GM21515 (cell line): ENCODE measurements around the gene NCF4.

Experiments
- ATAC-seq: cut with Tn5 transposase; IDR thresholded peaks from one replicate; pipeline ENCODE4 v1.9.1; 2021; ENCODE audit not compliant: unreplicated experiment

The NCF4 gene

DNA sequence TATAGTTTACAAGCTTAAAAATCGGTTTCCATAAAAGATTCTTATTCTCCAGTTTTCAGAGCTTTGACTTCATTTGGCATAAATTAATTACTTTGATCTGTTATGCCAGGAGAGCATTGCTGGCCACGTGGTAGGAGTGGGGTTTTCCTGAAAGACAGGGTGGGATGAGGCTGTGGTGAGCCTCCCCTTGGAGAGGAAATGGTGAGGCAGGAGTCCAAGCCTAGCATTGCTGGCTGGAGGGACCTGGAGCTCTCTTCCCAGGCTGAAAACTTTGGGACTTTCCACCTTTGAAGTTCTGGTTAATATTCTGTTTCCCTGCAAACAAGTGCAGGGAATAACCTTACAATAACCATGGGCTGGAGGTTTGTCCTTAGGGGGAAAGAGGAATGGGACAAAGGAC is 31.5 kb downstream of the NCF4 start:
- ATAC-seq = no peak

DNA sequence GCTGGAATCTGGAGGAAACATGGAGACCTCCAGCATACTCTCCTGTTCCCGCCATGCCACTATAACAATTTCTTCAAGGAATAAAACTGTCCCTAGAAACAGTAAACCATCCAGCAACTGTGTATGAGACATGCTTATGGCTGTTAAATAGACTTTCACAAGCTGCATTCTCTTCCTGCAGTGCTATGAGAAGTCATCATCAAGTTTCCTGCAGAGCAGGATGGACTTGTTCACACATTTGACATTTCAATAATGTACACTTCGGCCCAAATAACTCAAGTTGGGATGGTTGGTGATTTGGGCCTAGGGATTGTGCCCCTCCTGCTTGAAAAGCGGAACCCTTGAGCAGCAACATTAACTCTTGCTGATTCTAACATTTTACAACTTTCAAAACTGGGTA is 32.5 kb downstream of the NCF4 start:
- ATAC-seq = no peak

DNA sequence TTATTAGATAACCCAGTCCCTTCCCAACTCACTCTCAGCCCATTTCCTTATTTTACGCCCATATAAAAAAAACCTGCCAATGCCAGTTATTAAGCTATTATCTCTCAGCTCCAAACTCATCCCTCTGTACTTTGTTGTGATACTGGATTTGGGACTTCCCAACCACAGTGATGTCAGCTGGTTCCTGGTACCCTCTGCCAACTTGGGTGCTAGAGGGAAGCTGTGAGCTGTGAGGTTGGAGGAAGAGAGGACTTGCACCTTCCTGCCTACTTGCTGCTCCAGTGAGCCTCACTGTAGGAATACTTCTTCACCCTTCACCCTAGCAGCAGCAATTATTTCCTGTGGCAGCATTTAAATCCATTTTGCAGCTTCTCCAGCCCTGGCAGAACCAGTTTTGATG is 33.5 kb downstream of the NCF4 start:
- ATAC-seq = no peak

DNA sequence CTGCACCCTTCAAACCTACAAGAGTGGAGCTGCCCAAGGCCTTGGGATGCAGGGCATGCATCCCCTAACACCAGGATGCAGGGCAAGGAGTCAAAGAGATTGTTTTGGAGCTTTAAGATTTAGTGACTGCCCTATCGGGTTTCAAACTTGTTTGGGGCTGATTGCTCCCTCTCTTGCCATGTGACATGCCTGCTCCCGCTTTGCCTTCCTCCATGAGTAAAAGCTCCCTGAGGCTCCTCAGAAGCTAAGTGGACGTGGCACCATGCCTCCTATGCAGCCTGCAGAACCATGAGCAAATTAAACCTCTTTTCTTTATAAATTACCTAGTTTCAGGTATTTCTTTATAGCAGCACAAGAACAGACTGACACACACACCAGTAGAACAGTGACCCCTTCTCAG is 36.8 kb downstream of the NCF4 start:
- no peak for ATAC-seq

DNA sequence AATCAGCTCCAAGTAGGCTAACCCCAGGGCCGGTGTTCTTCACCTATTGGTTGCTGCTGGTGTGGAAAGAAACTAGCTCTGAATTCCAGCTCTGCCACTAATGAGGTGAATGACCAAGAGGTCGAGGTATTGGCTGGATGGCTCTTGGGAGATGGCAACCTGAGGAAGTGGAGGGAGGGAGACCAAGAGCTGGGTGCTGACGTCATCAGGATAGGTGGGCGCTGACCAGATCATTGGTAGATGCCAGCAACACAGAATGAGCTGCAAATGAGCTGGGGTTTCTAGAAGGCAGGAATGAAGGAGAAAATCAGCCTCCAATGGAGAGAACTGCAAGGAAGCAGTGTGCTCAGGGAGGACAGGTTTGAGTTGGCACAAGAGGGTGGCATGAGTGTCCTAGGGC is 37.9 kb downstream of the NCF4 start:
- ATAC-seq = no peak

DNA sequence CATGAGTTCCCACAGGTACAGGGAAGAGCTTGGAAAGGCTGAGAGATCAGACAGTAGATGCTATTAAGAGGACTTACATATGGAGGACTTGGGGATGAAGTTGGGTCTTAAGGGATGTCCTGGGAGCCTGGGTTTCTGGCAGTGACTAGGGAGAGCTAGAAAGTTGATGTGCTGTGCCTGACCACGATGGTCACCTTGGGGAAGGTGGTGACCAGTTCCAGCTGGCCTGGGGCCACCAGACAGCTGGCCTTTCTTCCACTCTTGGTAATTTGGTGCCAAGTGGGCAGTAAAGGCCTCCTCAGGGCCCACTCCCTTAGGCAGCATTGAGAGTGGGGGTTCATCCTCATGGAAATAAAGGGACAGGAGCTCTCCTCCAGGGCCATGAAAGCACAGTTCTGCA is 38.7 kb downstream of the NCF4 start:
- ATAC-seq = no peak

DNA sequence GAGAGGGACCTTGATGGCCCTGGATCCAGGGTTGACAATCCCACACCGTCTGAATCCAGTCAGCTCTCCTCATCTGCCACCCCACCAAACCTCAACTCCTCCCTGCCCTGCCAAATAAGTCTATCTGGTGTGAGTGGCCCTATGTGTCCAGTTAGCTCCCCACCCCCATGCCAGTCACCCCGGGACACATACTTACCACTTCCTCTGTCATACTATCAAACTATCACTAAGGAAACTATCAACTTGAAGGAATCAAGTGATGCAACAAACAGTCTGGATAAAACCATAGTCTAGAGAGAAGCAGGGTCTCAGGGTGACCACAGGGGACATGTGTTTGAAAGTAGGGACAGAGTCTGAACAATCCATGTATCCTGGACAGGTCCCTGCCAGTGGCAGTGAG is 39.4 kb downstream of the NCF4 start:
- no peak for ATAC-seq

DNA sequence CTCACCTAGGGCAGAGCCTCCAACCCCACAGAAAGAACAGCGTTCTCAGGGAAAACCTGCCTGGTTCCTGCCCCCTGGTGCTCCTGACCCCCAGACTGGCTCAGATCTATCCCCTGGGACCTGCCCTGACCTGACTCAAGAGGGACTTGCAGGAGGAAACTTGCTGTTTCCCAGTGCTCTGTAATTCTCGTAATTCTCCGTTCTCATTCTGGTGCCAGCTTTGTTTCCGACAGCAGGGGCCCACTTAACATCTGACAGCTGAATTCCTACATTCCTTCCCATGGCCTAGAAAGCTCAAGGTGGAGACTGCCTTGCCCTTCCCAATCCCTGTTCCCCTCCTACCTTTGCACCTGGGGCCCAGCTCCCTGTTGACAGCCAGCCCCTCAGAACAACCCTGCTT is 40.1 kb downstream of the NCF4 start:
- no peak for ATAC-seq

DNA sequence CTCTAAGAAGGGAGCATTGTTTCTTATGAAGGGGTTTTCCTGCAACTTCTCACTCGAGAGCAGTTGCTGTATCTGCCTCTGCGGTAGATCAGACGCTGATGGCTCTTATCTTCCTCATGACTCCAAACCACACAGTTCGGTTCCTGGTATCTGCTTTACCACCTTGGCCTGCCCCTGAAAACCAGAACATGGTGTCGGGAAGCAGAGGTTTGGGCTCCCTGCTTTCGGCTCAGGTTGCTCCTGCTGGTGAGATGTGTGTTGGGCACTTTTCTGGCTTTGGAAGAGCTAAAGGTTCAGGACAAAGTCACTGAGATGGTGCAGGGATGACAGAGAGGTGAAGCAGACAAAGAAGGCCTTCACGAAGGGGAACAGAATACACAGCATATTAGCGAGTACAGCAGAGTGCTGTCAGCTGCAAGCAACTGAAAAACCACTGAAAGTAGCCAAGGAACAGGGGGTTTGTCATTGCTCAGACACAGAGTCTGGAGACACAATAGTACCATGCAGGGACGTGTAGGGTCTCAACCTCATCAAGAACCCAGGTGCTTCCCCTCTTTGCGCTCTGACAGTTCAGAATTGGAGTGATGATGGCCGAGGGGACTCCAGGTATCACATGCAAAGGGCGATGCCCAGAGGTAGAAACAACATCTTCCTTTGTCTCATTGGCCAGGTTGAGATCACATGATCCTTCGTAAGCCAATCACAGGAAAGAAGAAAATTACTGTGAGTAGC is 40.8 kb downstream of the NCF4 start:
- ATAC-seq = peak; percentile 66

DNA sequence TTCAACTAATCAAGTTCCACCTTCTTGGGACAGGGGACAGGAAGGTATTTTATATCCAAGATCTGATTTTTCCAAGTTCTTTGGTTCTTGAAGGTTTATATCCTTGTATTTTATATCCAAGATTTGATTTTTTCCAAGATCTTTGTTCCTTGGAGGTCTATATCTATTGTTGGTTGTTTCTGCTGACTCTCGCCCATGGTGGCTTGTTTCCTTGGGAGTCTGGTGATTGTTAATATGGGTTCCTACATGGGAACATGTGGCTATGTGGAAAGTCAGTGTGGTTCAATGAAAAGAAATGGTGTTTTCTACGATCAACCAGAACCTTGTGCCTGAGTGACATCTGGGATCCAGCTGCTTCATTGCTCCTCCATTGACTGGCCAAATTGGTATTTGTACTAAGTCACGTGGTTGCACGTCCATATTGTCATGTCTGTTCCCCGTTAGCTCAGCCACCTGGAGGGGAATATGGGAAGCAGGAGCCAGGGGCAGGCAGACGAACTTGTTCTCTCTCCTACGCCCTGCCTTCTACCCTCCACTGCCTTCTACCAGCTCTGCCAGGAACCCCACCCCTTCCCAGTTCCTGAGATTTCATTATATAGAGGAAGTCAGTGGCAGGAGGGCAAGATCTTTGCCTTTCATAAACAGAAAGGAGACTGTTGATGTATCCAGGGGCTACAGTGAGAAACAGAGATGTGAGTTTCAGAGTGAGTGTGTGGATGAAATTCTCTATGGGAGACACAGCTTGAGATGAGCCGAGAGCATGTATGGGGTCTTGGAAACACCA is 41.5 kb downstream of the NCF4 start:
- ATAC-seq = no peak

DNA sequence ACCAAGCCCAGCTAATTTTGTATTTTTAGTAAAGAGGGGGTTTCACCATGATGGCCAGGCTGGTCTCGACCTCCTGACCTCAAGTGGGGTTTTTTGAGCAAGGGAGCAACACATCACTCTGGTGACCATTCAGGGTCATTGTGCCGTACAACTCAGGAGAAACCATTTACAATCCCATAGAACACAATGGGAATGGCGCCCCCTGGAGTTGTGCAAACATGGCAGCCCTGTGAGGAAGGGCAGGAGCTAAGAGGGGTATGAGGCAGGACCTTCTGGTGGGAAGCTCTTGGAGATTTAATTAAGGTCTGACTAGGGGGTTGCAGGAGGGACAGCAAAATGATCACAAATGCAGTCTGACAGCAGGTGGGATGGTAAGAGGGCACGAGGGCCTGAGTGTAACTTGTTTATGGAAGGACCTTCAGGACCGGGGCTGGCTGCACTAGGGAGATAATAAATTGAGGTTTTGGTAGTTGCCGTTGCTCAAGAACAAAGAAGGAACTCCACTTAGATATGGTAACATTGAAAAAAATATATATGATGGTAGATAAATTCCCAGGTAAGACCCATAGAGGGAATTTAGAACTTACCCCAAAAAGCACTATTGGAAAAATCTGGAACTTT is 43.6 kb downstream of the NCF4 start:
- no peak for ATAC-seq

DNA sequence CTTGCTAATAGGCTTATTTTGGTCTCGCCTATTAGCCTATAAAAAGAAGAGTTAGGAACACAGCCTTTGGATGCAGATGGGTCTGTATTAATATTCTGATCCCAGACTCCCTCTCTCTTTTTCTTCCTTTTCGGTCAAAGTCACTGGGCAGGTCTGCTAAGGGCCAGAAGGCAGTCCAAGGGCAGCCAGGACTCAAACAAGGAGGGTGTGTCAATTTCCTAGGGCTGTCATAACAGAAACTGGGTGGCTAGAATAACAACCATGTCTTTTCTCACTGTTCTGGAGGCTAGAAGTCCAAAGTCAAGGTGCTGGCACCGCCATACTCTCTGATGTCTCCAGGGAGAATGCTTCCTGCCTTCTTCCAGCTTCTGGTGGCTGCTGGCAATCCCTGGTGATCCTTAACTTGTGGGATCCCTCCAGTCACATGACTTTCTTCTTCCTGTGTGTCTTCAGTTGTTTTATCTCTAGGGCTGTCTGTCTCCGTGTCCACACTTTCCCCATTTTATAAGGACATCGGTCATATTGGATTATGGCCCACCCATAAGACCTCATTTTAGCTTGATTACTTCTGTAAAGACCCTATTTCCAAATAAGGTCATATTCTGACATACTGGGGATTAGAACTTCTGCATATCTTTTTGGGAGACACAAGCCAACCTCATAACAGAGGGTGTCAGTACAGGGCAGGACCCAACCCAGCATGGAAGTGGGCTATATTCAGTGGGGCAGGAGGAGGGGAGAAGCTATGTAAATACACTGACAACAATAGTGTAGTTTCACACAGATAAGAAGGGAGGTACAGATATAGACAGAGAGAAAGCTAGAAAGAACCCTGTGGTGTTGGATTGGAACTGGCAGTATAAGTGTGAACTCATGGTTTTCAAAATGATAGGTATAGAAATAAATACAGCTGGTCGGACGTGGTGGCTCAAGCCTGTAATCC is 46.7 kb downstream of the NCF4 start:
- no peak for ATAC-seq

DNA sequence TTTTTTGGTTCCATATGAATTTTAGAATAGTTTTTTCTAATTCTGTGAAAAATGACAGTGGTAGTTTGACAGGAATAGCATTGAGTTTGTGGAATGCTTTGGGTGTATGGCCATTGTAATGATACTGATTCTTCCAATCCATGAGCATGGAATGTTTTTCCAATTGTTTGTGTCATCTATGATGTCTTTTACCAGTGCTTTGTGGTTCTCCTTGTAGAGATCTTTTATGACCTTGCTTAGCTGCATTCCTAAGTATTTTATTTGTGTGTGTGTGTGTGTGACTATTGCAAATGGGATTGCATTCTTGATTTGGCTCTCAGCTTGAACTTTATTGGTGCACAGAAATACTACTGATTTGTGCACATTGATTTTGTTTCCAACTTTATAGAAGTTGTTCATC is 49.7 kb downstream of the NCF4 start:
- no peak for ATAC-seq

DNA sequence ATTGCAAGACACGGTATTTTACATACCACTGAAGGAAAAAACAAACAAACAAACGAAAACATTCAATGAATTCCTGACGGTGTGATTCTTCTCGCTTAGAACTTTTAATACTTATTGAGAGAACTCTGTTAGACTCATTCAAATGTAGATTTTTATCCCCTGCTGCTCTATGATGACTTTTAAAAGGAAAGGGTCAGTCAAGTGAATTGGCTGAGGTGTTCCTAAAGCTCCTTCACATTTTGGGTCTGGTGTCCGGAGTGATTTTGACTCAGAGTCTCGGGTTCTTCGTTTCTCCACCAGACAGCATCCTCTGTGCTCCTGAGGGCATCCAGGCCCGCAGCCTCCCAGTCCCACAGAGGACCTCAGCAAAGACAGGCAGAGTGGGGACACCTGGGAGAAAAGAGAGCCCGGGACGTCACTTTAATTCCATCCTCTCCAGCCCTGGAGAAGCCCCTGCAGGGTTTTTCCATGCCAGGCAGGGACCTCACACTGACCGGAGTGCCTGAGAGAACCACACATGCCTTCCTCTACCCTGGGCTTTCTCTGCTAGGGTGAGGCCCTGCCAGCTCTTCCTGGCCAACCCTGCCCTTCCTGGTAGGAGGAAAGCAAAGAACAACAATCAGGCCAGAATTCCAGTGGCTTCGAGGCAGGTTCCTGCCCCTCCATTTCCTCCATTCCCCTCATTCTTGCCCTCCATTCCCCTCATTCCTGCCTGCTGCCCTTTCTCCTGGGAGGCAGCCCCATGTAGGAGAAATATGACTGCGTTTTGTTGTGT is 51.3 kb downstream of the NCF4 start:
- ATAC-seq = no peak

DNA sequence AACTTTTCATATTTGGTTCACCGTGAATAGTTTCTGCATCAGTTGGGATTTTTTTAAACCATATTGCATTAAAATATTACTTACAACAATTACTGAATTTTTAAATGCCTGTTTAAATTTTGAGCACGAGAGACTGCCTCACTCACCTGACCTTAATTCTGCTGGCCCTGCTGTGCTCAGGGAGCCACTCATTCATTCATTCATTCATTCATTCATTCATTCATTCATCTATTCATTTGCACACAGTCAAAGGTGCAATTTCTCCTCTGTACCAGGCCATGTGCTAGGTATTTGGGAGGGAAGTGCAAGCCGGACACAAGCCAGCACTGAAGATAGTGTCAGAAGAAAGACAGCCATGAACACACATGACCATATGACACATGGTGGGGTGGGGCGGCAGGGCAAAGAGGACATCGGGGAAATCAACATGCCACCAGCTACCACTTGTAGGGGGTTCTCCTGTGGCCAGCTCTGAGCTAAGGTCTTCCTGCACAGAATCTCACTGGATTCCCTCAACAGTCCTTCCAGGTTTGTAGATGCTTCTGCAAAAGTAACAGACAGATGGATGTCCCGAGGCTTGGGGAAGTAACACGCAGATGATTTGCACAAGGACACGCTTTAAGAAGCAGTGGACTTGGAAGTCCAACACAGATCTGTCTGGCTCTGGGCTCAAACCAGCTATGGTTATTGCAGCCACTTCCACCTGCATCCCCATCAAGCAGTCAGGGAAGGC is 52.1 kb downstream of the NCF4 start:
- no peak for ATAC-seq

DNA sequence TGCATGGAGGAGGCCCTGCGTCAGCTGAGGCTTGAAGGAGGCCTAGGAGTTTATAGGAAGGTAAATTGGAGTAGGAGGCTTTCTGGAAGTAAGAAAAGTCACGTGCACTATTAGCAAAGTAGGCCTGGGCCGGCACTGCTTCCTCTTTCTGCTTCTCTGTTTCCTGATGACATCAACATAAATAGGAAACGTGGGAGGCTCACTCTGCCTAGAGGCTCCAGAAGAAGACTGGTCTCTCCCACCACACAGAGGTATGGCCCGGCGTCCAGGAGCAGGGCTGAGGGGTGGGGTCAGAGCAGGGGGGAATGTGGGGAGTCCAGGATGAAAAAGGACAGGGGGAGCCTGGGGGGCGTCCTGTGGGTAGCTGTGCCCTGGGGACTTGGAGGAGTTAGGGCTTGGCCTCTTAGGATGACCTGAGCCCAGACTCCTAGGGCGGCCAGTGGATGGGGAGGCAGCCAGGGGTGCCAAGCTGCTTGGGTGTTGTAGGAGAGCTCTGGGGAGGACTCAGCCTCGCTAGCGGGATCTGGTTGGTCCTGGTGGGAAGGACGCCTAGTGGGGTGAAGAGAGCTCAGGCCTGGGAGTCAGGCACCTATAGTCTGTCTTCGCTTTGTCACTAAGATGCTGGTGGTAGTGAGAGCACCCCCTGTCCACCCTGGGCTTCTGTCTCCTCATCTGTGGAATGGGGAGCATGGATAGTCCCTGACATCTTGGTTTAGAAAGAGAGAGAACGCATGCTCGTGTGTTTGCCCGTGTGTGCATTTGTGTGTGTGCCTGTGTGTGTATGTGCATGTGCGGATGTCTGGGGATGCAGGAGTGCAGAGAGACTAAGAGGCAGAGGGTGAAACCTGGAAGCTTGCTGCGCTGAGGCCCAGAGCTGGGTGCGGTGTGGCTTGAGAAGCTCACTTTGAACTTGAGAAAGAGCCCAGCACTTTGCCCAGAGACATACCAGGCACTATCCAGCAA is 52.9 kb downstream of the NCF4 start, which contains the start of gene CSF2RB:
CSF2RB (plus strand) TSS at position 202 of the 963 bp plus-strand sequence. CDS start 8,580 bp downstream, outside the sequence.
- ATAC-seq = peak; percentile 50

DNA sequence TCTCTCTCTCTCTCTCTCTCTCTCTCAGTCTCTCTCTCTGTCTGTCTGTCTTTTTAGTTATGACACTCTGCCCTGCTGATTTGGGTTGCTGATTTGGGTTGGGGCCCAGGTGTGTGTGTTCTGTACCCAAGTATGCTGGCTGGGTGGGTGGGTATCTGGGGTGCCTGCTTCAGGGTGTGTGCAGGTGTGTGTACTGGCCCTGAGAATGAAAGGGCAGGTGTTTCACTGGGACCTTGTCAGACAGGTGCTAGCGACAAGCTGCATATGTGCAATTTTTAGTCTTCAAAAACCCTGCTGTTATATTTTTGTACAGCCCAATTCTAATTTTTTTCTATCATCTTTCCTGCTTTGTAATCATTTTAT is 53.6 kb downstream of the NCF4 start:
- no peak for ATAC-seq

DNA sequence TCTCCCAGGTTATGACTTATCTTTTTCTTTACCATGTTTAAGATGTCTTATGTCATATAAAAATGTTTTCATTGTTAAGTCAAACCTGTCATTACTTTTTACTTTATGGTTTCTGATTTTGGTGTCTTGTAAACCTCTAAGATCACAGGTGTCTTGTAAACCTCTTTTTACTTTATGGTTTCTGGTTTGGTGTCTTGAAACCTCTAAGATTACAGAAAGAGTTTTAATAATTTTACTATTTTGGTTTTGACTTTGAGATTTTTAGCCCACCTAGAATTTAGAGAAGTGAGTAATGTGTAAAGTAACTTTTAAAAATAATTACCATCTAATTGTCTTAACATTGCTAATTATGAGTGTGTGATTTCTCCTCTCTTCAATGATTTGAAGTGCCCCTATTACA is 55.2 kb downstream of the NCF4 start:
- ATAC-seq = no peak
